SK-N-MC (cell line): ENCODE data around the gene GET4.

Source experiments
- DNase-seq: peaks from one replicate; pipeline ENCODE4 v3.0.0-alpha.2; 2011; ENCODE audit warnings: low read depth, low spot score
- H3K27ac ChIP-seq: fragments of 200-600 bp; sonication (generic); 2 replicates; pipeline ENCODE4 v1.5.1; 2016; ENCODE audit warnings: mixed run types
- H3K36me3 ChIP-seq: fragments of 200-600 bp; sonication (generic); 2 replicates; pipeline ENCODE4 v1.6.1; 2017; ENCODE audit warnings: antibody characterized with exemption, low read length, mixed read lengths; ENCODE audit not compliant: insufficient read depth
- H3K4me3 ChIP-seq: fragments of 200-600 bp; sonication (generic); 2 replicates; pipeline ENCODE4 v1.5.1; 2016
- H3K9ac ChIP-seq: fragments of 200-600 bp; sonication (generic); 2 replicates; pipeline ENCODE4 v1.8.0; 2017; ENCODE audit warnings: mixed run types, mixed read lengths; ENCODE audit not compliant: insufficient read length
- H3K9me3 ChIP-seq: fragments of 200-600 bp; sonication (generic); 2 replicates; pipeline ENCODE4 v1.6.1; 2017; ENCODE audit warnings: low read depth, mild to moderate bottlenecking, antibody characterized with exemption, low read length, moderate library complexity, mixed read lengths
- EZH2 ChIP-seq: fragments of 200-600 bp; sonication (generic); IDR thresholded peaks from one replicate; pipeline ENCODE4 v1.6.1; 2017; ENCODE audit warnings: antibody characterized with exemption
- FOXP2 ChIP-seq: optimal IDR thresholded peaks from 2 replicates; pipeline ENCODE3; 2011; ENCODE audit warnings: mild to moderate bottlenecking, moderate library complexity; ENCODE audit not compliant: insufficient read depth; ENCODE audit errors: extremely low read length, control extremely low read depth
- POLR2AphosphoS5 ChIP-seq: IDR thresholded peaks from 2 replicates; pipeline ENCODE4 v1.6.1; 2012; ENCODE audit warnings: mild to moderate bottlenecking, low read depth, low read length, borderline replicate concordance

Gene GET4

DNA sequence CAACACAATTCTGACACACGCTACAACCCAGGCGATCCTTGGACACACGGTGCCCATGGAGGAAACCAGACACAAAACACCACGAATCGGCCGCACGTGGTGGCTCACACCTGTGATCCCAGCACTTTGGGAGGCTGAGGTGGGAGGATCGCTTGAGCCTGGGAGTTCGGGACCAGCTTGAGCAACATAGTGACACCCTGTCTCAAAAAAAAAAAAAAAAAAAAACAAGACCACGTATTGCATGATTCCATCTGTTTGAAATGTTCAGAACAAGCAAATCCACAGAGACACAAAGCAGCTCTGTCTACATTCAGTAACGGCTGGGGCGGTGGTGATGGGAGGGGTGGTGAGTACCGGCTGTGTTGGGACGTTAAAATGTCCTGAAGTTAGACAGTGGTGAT is 53.0 kb downstream of the GET4 start:
- no peak for TF ChIP-seq EZH2
- no peak for TF ChIP-seq FOXP2
- TF ChIP-seq POLR2AphosphoS5: no peak
- H3K4me3 ChIP-seq: no peak overlapping the region
- no peaks in the 10 kb centered on the region for H3K36me3 ChIP-seq
- no peak for DNase-seq
- no peaks in the 10 kb centered on the region for H3K9me3 ChIP-seq
- no peak overlapping the region for H3K9ac ChIP-seq
- no peak overlapping the region for H3K27ac ChIP-seq

DNA sequence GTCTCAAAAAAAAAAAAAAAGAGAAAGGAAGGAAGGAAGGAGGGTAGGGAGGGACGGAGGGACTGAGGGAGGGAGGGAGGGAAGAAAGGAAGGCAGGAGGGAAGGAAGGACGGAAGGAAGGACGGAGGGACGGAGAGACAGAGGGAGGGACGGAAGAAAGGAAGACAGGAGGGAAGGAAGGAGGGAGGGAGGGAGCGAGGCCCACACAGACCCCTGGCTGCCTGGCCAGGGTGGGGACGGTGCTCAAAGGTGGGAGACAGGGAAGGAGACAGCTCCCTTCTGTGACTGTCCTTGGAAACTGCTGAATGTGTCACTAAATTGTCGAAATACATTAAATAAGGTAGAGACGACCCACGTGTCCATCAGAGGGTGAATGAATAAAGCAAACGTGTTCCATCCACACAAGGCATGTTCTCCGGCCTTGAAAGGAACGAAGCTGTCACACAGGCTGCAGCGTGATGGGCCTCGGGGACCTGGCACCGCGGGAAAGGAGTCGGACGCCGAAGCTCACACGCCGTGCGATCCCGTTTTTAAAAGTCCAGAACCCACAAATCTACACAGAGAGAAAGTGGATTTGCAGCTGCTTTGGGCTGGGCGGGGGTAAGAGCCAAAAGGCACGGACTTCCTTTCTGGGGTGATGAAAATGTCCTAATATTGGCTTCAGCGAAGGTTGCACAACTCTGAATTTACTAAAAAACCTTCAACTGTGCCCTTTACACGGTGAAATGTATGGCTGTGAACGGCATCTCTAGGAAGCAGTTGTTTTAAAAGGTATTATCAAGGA is 54.8 kb downstream of the GET4 start:
- no peaks in the 10 kb centered on the region for H3K36me3 ChIP-seq
- H3K9me3 ChIP-seq: no peaks in the 10 kb centered on the region
- DNase-seq: no peak
- TF ChIP-seq FOXP2: no peak
- no peak for TF ChIP-seq EZH2
- no peak for TF ChIP-seq POLR2AphosphoS5
- H3K4me3 ChIP-seq: no peak overlapping the region
- H3K9ac ChIP-seq: no peak overlapping the region
- H3K27ac ChIP-seq: no peak overlapping the region

DNA sequence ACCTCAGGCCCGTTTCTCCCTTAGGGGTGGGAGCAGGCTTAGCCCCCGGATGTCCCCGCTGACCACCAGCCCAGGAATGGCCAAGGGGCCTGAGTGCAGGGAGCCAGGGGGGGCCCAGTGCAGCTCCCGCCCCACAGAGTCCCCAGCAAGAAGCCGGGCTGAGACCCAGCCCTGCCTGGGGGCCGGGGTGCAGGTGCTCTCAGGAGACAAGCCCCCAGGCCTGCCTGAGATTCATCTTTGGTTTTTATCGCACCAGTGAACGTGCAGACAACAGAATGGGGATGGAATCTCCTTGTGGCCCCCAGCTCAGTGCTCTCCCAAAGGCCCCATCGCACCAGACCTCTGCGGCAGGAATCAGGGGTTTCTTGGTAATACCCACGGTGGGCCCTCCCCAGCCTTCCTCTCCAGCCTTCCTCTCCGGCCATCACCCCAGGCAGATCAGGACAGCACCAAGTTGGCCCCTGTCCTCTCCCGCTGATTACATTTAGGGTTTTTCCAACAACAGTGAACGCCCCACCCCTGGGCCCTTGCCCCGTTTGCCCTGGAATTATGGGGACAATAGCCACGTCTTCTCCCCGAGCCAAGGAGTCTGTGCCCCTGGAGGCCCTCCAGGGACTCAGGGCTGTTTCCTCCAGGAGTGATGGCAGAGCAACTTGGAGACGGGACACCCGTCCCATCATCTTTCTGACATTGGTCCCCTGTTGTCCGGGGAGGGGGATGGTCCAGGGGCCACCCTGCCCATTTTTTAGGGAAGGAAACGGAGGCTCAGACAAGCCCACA is 55.7 kb downstream of the GET4 start:
- Histone ChIP-seq H3K9me3 (no peaks in the 10 kb centered on the region), H3K9ac (no peak overlapping the region), H3K36me3 (no peaks in the 10 kb centered on the region), H3K27ac (no peak overlapping the region), H3K4me3 (no peak overlapping the region)
- no peak for TF ChIP-seq FOXP2
- no peak for TF ChIP-seq EZH2
- TF ChIP-seq POLR2AphosphoS5: no peak
- no peak for DNase-seq

DNA sequence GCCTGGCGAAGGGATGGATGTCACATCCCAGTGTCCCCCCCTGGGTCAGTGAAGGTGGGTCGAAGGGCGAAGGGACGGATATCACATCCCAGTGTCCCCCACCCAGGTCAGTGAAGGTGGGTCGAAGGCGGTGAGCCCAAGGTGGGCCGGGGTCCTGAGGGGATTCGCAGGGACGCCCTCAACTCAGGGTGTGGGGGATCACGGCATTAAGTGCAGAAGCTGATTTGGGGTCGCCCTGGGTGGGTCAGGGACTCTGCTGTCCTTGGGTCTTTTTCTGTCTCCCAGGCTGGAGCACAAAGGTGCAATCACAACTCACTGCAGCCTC is 56.3 kb downstream of the GET4 start:
- TF ChIP-seq FOXP2 (no peak), EZH2 (no peak), POLR2AphosphoS5 (no peak)

DNA sequence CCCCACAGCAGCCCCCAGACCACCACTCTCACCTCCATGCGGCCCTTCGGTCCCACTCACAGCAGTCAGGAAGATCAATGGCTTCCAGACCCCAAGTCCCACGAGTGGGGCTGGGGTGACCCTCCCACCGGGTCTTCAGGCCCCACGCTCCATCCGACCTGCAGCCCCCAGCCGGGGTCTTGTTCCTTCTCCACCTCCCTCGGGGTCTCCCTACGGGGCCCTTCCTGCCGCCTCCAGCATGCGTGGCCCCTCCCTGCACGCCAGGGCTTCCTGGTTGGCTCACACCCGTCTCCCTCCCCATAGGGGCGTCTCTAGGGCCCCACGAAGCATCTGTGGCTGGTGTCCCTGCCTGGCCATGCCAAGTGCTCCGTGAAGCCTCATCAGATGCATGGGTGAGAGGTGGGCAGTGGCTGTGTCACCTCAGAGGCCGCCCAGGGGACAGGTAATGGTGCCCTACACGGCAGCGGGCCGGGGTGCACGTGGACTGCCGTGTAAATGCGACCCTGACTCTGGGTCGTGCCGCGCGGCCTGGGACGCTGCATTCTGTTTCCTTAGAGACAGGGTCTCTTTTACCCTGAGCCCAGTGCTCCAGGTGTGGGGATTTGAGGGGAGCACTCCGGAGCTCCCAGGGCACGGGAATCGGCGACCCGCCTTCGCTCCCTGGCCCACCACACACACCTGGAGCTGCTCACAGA is 58.3 kb downstream of the GET4 start:
- no peak for DNase-seq
- TF ChIP-seq EZH2 (no peak), POLR2AphosphoS5 (no peak)
- Histone ChIP-seq H3K36me3 (no peaks in the 10 kb centered on the region), H3K9ac (no peak overlapping the region), H3K27ac (no peak overlapping the region), H3K9me3 (no peaks in the 10 kb centered on the region), H3K4me3 (no peak overlapping the region)

More for the DNA sequence above, 56.3 kb downstream of the GET4 start:
- H3K4me3 ChIP-seq: no peak overlapping the region
- DNase-seq: no peak
- H3K36me3 ChIP-seq: no peaks in the 10 kb centered on the region
- no peak overlapping the region for H3K27ac ChIP-seq
- no peak overlapping the region for H3K9ac ChIP-seq
- no peaks in the 10 kb centered on the region for H3K9me3 ChIP-seq

DNA sequence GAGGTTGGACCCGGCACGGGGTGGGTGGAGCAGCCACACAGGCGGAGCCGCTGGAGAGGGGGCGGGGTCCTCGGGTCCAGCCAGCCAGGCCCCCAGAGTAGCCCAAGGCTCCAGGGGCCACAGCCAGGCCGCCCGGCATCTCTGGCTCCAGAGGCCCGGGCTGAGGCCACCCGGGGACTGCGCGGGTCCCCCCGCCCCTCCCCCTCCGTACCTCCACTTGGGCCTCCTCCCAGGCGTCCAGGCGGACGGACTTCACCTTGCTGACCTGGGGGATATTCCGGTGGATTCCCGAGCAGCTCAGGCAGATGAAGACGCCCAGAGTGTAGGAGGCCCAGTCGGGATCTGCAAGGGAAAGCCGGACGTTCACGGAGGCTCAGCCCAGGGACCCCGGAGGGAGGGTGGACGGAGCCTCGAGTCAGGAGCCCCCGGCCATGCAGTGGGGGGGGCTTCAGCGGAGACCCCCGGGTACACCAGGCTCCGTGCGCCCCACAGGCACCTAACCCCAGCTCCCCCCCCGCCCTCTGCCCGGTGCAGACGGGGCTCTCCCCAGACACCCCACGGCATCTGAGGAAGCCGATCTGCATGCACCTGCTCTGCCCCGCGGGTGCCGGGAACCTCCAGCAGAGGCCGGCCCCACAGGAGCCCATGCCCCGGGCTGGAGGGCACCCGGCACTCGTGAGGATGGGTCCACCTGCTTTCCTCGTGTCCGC is 59.0 kb downstream of the GET4 start:
- TF ChIP-seq EZH2 (no peak), FOXP2 (no peak), POLR2AphosphoS5 (no peak)
- no peaks in the 10 kb centered on the region for H3K9me3 ChIP-seq
- H3K9ac ChIP-seq: no peak overlapping the region
- H3K36me3 ChIP-seq: no peaks in the 10 kb centered on the region
- H3K27ac ChIP-seq: no peak overlapping the region
- H3K4me3 ChIP-seq: no peak overlapping the region
- no peak for DNase-seq

DNA sequence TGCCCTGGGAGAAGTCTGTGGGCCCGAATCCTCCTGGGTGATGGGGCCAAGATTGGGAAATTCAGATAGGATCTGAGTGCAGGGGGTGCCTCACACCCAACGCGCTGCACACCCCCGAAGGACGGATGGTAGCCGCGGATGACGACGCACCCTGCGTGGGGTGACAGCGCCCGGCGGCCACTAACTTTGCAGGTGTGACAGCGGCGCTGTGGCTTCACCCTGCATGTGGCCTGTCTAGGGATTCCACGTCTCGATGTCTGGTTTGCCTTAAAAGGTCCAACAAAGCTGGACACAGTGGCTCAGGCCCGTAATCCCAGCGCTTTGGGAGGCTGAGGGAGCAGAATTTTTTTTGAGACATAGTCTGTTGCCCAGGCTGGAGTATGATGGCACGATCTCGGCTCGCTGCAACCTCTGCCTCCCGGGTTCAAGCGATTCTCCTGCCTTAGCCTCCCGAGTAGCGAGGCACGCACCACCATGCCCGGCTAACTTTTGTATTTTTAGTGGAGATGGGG is 59.6 kb downstream of the GET4 start:
- no peaks in the 10 kb centered on the region for H3K36me3 ChIP-seq
- no peak overlapping the region for H3K4me3 ChIP-seq
- DNase-seq: no peak
- H3K9me3 ChIP-seq: no peaks in the 10 kb centered on the region
- TF ChIP-seq FOXP2 (no peak), POLR2AphosphoS5 (no peak), EZH2 (no peak)
- H3K9ac ChIP-seq: no peak overlapping the region
- H3K27ac ChIP-seq: no peak overlapping the region

DNA sequence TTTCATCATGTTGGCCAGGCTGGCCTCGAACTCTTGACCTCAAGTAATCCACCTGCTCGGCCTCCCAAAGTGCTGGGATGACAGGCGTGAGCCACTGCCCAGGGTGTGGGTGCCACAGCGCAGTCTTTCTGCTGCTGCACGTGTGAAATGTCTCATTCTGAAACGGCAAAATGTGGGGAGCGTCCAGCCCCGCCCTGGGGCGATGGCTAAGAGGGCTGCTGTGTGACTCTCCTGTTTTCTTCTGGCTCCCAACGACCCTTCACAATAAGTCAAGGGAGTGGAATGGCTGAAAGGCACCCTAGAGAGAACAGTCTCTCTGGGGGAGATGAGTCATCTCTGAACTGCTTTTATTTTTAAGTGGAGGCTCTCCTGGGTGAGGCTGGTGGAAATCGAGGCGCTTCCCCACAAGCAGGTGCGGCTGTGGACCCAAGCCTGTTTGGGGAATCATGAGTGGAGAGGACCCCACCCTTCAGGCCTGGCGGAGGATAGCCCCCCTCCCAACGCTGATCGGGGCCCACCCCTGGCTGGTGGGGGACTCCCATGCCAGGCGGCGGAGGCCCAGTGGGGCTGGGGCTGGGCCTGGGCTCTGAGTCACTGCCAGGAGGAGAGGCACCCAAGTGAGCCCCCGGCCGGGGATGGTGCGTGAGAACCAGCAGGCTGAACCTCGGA is 60.2 kb downstream of the GET4 start:
- no peak for DNase-seq

More for the DNA sequence above, 60.2 kb downstream of the GET4 start:
- Histone ChIP-seq H3K9ac (no peak overlapping the region), H3K9me3 (no peaks in the 10 kb centered on the region), H3K4me3 (no peak overlapping the region), H3K27ac (no peak overlapping the region), H3K36me3 (no peaks in the 10 kb centered on the region)
- TF ChIP-seq POLR2AphosphoS5 (no peak), EZH2 (no peak), FOXP2 (no peak)
